Measurements from ENCODE around the gene STIL.

STIL gene

GRCh38 chr1:47231301-47232186 is 82.4 kb downstream of the STIL start:
- peaks cover 98% of the 10 kb centered on the region for H3K27me3 ChIP-seq (ENCODE audit: control insufficient read depth, insufficient read depth, low read length)
- no peaks in the 10 kb centered on the region for H3K36me3 ChIP-seq (ENCODE audit: control insufficient read depth, insufficient read depth, low read length)
- H3K4me3 ChIP-seq (ENCODE audit: low read depth, low read length), result peak overlapping the region; percentile 50
- H3K4me1 ChIP-seq (ENCODE audit: control insufficient read depth, insufficient read depth, low read length), result peaks cover 18% of the 10 kb centered on the region
- no peak overlapping the region for H3K9ac ChIP-seq (ENCODE audit: low read depth, low read length)
- H3K9me3 ChIP-seq (ENCODE audit: control insufficient read depth, insufficient read depth, low read length), result no peaks in the 10 kb centered on the region

- Histone ChIP-seq H3K4me3 (ENCODE audit: low read depth, low read length) (peak overlapping the region; percentile 1), H3K9ac (ENCODE audit: low read depth, low read length) (no peak overlapping the region), H3K27me3 (ENCODE audit: control insufficient read depth, insufficient read depth, low read length) (peaks cover 98% of the 10 kb centered on the region), H3K36me3 (ENCODE audit: control insufficient read depth, insufficient read depth, low read length) (no peaks in the 10 kb centered on the region), H3K4me1 (ENCODE audit: control insufficient read depth, insufficient read depth, low read length) (peaks cover 18% of the 10 kb centered on the region), H3K9me3 (ENCODE audit: control insufficient read depth, insufficient read depth, low read length) (no peaks in the 10 kb centered on the region)
Observed at GRCh38 chr1:47230692-47231300, 83.2 kb downstream of the STIL start.

- Histone ChIP-seq H3K9me3 (ENCODE audit: control insufficient read depth, insufficient read depth, low read length) (no peaks in the 10 kb centered on the region), H3K36me3 (ENCODE audit: control insufficient read depth, insufficient read depth, low read length) (no peaks in the 10 kb centered on the region), H3K4me1 (ENCODE audit: control insufficient read depth, insufficient read depth, low read length) (peaks cover 16% of the 10 kb centered on the region), H3K27me3 (ENCODE audit: control insufficient read depth, insufficient read depth, low read length) (peaks cover 95% of the 10 kb centered on the region), H3K4me3 (ENCODE audit: low read depth, low read length) (peak overlapping the region; percentile 45), H3K9ac (ENCODE audit: low read depth, low read length) (no peak overlapping the region)
Observed at GRCh38 chr1:47229886-47230691, 83.9 kb downstream of the STIL start.

- Histone ChIP-seq H3K27me3 (ENCODE audit: control insufficient read depth, insufficient read depth, low read length) (peaks cover 95% of the 10 kb centered on the region), H3K4me3 (ENCODE audit: low read depth, low read length) (peak overlapping the region; percentile 45), H3K9me3 (ENCODE audit: control insufficient read depth, insufficient read depth, low read length) (no peaks in the 10 kb centered on the region), H3K36me3 (ENCODE audit: control insufficient read depth, insufficient read depth, low read length) (no peaks in the 10 kb centered on the region), H3K9ac (ENCODE audit: low read depth, low read length) (no peak overlapping the region), H3K4me1 (ENCODE audit: control insufficient read depth, insufficient read depth, low read length) (peaks cover 15% of the 10 kb centered on the region)
Observed at GRCh38 chr1:47229031-47229885, 84.7 kb downstream of the STIL start.

GRCh38 chr1:47228644-47229030 is 85.3 kb downstream of the STIL start:
- Histone ChIP-seq H3K9ac (ENCODE audit: low read depth, low read length) (no peak overlapping the region), H3K9me3 (ENCODE audit: control insufficient read depth, insufficient read depth, low read length) (no peaks in the 10 kb centered on the region), H3K27me3 (ENCODE audit: control insufficient read depth, insufficient read depth, low read length) (peaks cover 95% of the 10 kb centered on the region), H3K4me3 (ENCODE audit: low read depth, low read length) (peak overlapping the region; percentile 45), H3K4me1 (ENCODE audit: control insufficient read depth, insufficient read depth, low read length) (peaks cover 19% of the 10 kb centered on the region), H3K36me3 (ENCODE audit: control insufficient read depth, insufficient read depth, low read length) (no peaks in the 10 kb centered on the region)

GRCh38 chr1:47227341-47228232 is 86.4 kb downstream of the STIL start:
- Histone ChIP-seq H3K9me3 (ENCODE audit: control insufficient read depth, insufficient read depth, low read length) (no peaks in the 10 kb centered on the region), H3K4me1 (ENCODE audit: control insufficient read depth, insufficient read depth, low read length) (peaks cover 15% of the 10 kb centered on the region), H3K9ac (ENCODE audit: low read depth, low read length) (no peak overlapping the region), H3K36me3 (ENCODE audit: control insufficient read depth, insufficient read depth, low read length) (no peaks in the 10 kb centered on the region), H3K4me3 (ENCODE audit: low read depth, low read length) (peak overlapping the region; percentile 27), H3K27me3 (ENCODE audit: control insufficient read depth, insufficient read depth, low read length) (peaks cover 95% of the 10 kb centered on the region)

- Histone ChIP-seq H3K9me3 (ENCODE audit: control insufficient read depth, insufficient read depth, low read length) (no peaks in the 10 kb centered on the region), H3K27me3 (ENCODE audit: control insufficient read depth, insufficient read depth, low read length) (peaks cover 96% of the 10 kb centered on the region), H3K4me1 (ENCODE audit: control insufficient read depth, insufficient read depth, low read length) (peaks cover 15% of the 10 kb centered on the region), H3K4me3 (ENCODE audit: low read depth, low read length) (peak overlapping the region; percentile 27), H3K36me3 (ENCODE audit: control insufficient read depth, insufficient read depth, low read length) (no peaks in the 10 kb centered on the region), H3K9ac (ENCODE audit: low read depth, low read length) (no peak overlapping the region)
Observed at GRCh38 chr1:47226839-47227215, 87.1 kb downstream of the STIL start.

- H3K27me3 ChIP-seq (ENCODE audit: control insufficient read depth, insufficient read depth, low read length), result peaks cover 96% of the 10 kb centered on the region
- no peaks in the 10 kb centered on the region for H3K9me3 ChIP-seq (ENCODE audit: control insufficient read depth, insufficient read depth, low read length)
- H3K4me1 ChIP-seq (ENCODE audit: control insufficient read depth, insufficient read depth, low read length), result peaks cover 15% of the 10 kb centered on the region
- H3K9ac ChIP-seq (ENCODE audit: low read depth, low read length), result no peak overlapping the region
- no peaks in the 10 kb centered on the region for H3K36me3 ChIP-seq (ENCODE audit: control insufficient read depth, insufficient read depth, low read length)
- H3K4me3 ChIP-seq (ENCODE audit: low read depth, low read length), result peak overlapping the region; percentile 34
Observed at GRCh38 chr1:47226121-47226838, 87.7 kb downstream of the STIL start.

GRCh38 chr1:47225430-47226100 is 88.4 kb downstream of the STIL start:
- H3K4me1 ChIP-seq (ENCODE audit: control insufficient read depth, insufficient read depth, low read length), result peaks cover 15% of the 10 kb centered on the region
- peaks cover 97% of the 10 kb centered on the region for H3K27me3 ChIP-seq (ENCODE audit: control insufficient read depth, insufficient read depth, low read length)
- no peak overlapping the region for H3K9ac ChIP-seq (ENCODE audit: low read depth, low read length)
- no peaks in the 10 kb centered on the region for H3K36me3 ChIP-seq (ENCODE audit: control insufficient read depth, insufficient read depth, low read length)
- peak overlapping the region; percentile 34 for H3K4me3 ChIP-seq (ENCODE audit: low read depth, low read length)
- H3K9me3 ChIP-seq (ENCODE audit: control insufficient read depth, insufficient read depth, low read length), result no peaks in the 10 kb centered on the region

Data from iPS-15b (cell line).